ENCODE results near the gene KLK13. TPM values are rescaled to one million over a fixed set of nuclear protein-coding genes. Genes with fewer than 3 reads are reported as not detected.

KLK13 gene
- total and polyA plus RNA-seq, 9 donors = 0.21 TPM; not detected in 8

- Histone ChIP-seq H3K4me1 (ENCODE audit: control insufficient read depth, insufficient read depth, low read length) (no peaks in the 10 kb centered on the region), H3K36me3 (ENCODE audit: control insufficient read depth, insufficient read depth, low read length) (no peaks in the 10 kb centered on the region), H3K27ac (ENCODE audit: low read length) (no peak overlapping the region), H3K27me3 (ENCODE audit: control insufficient read depth, insufficient read depth, low read length) (no peaks in the 10 kb centered on the region), H3K9me3 (replicated peaks; ENCODE audit: control insufficient read depth, low read depth, low read length) (no peaks in the 10 kb centered on the region), H3K4me3 (ENCODE audit: low read length) (no peak overlapping the region)
- DNase-seq = no peak
- 72% methylated on average over 4 of the region's 8 CpGs for WGBS (ENCODE audit: insufficient coverage)
Observed at GRCh38 chr19:51093101-51093500, 28.2 kb upstream of the KLK13 start.

- H3K36me3 ChIP-seq (ENCODE audit: control insufficient read depth, insufficient read depth, low read length) = no peaks in the 10 kb centered on the region
- WGBS (ENCODE audit: insufficient coverage) = 65% methylated on average over 12 of the region's 16 CpGs
- no peak overlapping the region for H3K27ac ChIP-seq (ENCODE audit: low read length)
- no peak for DNase-seq
- no peaks in the 10 kb centered on the region for H3K9me3 ChIP-seq (replicated peaks; ENCODE audit: control insufficient read depth, low read depth, low read length)
- H3K27me3 ChIP-seq (ENCODE audit: control insufficient read depth, insufficient read depth, low read length) = no peaks in the 10 kb centered on the region
- no peak overlapping the region for H3K4me3 ChIP-seq (ENCODE audit: low read length)
- H3K4me1 ChIP-seq (ENCODE audit: control insufficient read depth, insufficient read depth, low read length) = no peaks in the 10 kb centered on the region
Observed at GRCh38 chr19:51091895-51092873, 27.3 kb upstream of the KLK13 start.

DNA sequence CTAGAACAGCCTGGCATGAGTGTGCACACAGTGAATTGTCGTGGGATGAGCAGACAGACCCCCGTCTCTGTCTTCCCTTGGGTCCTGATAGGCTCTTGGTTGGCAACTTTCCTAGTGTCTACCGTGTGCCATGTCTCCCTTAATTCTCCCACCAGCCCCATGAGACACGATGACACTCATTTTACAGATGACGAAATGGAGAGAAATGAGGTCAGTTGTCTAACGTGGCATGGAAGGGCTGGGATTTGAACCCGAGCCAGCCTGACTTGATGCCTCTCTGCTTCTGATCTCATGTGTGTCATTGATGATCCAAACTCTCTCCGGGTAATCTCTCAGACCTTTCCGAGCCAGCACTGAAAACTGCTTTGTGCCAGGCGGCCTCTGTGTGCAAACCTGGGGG lies 26.2 kb upstream of the KLK13 start:
- Histone ChIP-seq H3K4me1 (ENCODE audit: control insufficient read depth, insufficient read depth, low read length) (no peaks in the 10 kb centered on the region), H3K27ac (ENCODE audit: low read length) (no peak overlapping the region), H3K9me3 (replicated peaks; ENCODE audit: control insufficient read depth, low read depth, low read length) (no peaks in the 10 kb centered on the region), H3K27me3 (ENCODE audit: control insufficient read depth, insufficient read depth, low read length) (no peaks in the 10 kb centered on the region), H3K36me3 (ENCODE audit: control insufficient read depth, insufficient read depth, low read length) (no peaks in the 10 kb centered on the region), H3K4me3 (ENCODE audit: low read length) (no peak overlapping the region)
- WGBS (ENCODE audit: insufficient coverage) = 72% methylated on average over 10 of the region's 10 CpGs
- no peak for DNase-seq

GRCh38 chr19:51090471-51090870 lies 25.6 kb upstream of the KLK13 start:
- 48% methylated on average over 2 of the region's 8 CpGs for WGBS (ENCODE audit: insufficient coverage)
- no peak overlapping the region for H3K27ac ChIP-seq (ENCODE audit: low read length)

DNA sequence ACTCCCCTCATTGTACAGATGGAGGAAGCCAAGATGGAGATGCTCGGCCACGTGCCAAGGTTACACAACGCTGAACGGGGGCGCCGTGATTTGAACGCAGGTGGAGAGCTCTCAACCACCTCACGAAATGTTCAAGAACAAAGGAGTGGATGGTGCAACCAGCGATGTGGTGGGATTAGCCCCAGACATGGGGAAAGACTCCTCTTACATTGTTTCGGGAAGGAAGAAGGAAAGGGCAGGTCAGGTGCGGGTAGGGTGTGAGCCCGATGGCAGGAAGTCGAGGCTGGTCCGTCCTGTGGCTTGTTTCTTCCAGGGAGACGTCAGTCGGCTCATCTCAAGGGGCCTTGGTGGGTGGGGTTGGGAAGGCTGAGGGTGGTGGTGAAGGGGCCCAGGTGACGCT lies 24.9 kb upstream of the KLK13 start:
- WGBS (ENCODE audit: insufficient coverage) = 80% methylated on average over 13 of the region's 17 CpGs
- Histone ChIP-seq H3K27ac (ENCODE audit: low read length) (no peak overlapping the region), H3K27me3 (ENCODE audit: control insufficient read depth, insufficient read depth, low read length) (no peaks in the 10 kb centered on the region), H3K36me3 (ENCODE audit: control insufficient read depth, insufficient read depth, low read length) (no peaks in the 10 kb centered on the region), H3K4me1 (ENCODE audit: control insufficient read depth, insufficient read depth, low read length) (no peaks in the 10 kb centered on the region), H3K4me3 (ENCODE audit: low read length) (no peak overlapping the region), H3K9me3 (replicated peaks; ENCODE audit: control insufficient read depth, low read depth, low read length) (no peaks in the 10 kb centered on the region)
- DNase-seq = no peak

More at GRCh38 chr19:51090471-51090870, 25.6 kb upstream of the KLK13 start:
- no peaks in the 10 kb centered on the region for H3K36me3 ChIP-seq (ENCODE audit: control insufficient read depth, insufficient read depth, low read length)
- no peaks in the 10 kb centered on the region for H3K27me3 ChIP-seq (ENCODE audit: control insufficient read depth, insufficient read depth, low read length)
- H3K4me1 ChIP-seq (ENCODE audit: control insufficient read depth, insufficient read depth, low read length) = no peaks in the 10 kb centered on the region
- no peaks in the 10 kb centered on the region for H3K9me3 ChIP-seq (replicated peaks; ENCODE audit: control insufficient read depth, low read depth, low read length)
- DNase-seq = no peak
- H3K4me3 ChIP-seq (ENCODE audit: low read length) = no peak overlapping the region

- 69% methylated on average over 18 of the region's 18 CpGs for WGBS (ENCODE audit: insufficient coverage)
- Histone ChIP-seq H3K4me1 (ENCODE audit: control insufficient read depth, insufficient read depth, low read length) (no peaks in the 10 kb centered on the region), H3K4me3 (ENCODE audit: low read length) (no peak overlapping the region)
Observed at GRCh38 chr19:51086153-51086850, 21.4 kb upstream of the KLK13 start.

GRCh38 chr19:51084505-51084904 lies 19.6 kb upstream of the KLK13 start:
- no peaks in the 10 kb centered on the region for H3K36me3 ChIP-seq (ENCODE audit: control insufficient read depth, insufficient read depth, low read length)
- 51% methylated on average over 6 of the region's 7 CpGs for WGBS (ENCODE audit: insufficient coverage)
- no peak overlapping the region for H3K27ac ChIP-seq (ENCODE audit: low read length)
- DNase-seq = no peak
- peaks cover 4% of the 10 kb centered on the region for H3K27me3 ChIP-seq (ENCODE audit: control insufficient read depth, insufficient read depth, low read length)
- H3K4me1 ChIP-seq (ENCODE audit: control insufficient read depth, insufficient read depth, low read length) = no peaks in the 10 kb centered on the region
- no peak overlapping the region for H3K4me3 ChIP-seq (ENCODE audit: low read length)
- H3K9me3 ChIP-seq (replicated peaks; ENCODE audit: control insufficient read depth, low read depth, low read length) = no peaks in the 10 kb centered on the region

More at GRCh38 chr19:51086153-51086850, 21.4 kb upstream of the KLK13 start:
- Histone ChIP-seq H3K36me3 (ENCODE audit: control insufficient read depth, insufficient read depth, low read length) (no peaks in the 10 kb centered on the region), H3K27ac (ENCODE audit: low read length) (no peak overlapping the region), H3K9me3 (replicated peaks; ENCODE audit: control insufficient read depth, low read depth, low read length) (no peaks in the 10 kb centered on the region), H3K27me3 (ENCODE audit: control insufficient read depth, insufficient read depth, low read length) (peaks cover 4% of the 10 kb centered on the region)
- no peak for DNase-seq

- 71% methylated on average over 10 of the region's 14 CpGs for WGBS (ENCODE audit: insufficient coverage)
- no peaks in the 10 kb centered on the region for H3K36me3 ChIP-seq (ENCODE audit: control insufficient read depth, insufficient read depth, low read length)
- H3K4me1 ChIP-seq (ENCODE audit: control insufficient read depth, insufficient read depth, low read length) = no peaks in the 10 kb centered on the region
- H3K27ac ChIP-seq (ENCODE audit: low read length) = no peak overlapping the region
- no peak overlapping the region for H3K4me3 ChIP-seq (ENCODE audit: low read length)
- H3K27me3 ChIP-seq (ENCODE audit: control insufficient read depth, insufficient read depth, low read length) = peaks cover 4% of the 10 kb centered on the region
- H3K9me3 ChIP-seq (replicated peaks; ENCODE audit: control insufficient read depth, low read depth, low read length) = no peaks in the 10 kb centered on the region
- DNase-seq = no peak
Observed at GRCh38 chr19:51083783-51084182, 18.9 kb upstream of the KLK13 start.

DNA sequence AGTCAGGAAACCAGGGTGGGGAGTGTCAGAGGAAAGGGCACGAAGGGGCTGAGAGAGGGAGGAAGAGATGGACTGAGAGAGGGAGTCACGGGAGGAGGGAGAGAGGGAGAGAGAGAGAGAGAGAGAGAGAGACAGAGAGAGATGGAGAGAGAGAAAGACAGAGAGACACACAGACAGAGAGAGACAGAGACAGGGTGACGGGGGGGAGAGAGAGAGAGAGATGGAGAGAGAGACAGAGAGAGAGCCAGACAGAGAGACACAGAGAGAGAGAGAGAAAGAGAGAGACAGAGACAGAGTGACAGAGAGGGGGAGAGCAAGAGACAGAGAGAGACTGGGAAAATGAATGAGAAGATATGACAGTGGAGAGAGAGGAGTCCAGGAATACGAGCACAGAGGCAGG lies 18.3 kb upstream of the KLK13 start:
- DNase-seq = no peak
- H3K36me3 ChIP-seq (ENCODE audit: control insufficient read depth, insufficient read depth, low read length) = no peaks in the 10 kb centered on the region
- WGBS (ENCODE audit: insufficient coverage) = 25% methylated on average over 4 of the region's 4 CpGs
- no peak overlapping the region for H3K4me3 ChIP-seq (ENCODE audit: low read length)
- H3K4me1 ChIP-seq (ENCODE audit: control insufficient read depth, insufficient read depth, low read length) = no peaks in the 10 kb centered on the region
- H3K27me3 ChIP-seq (ENCODE audit: control insufficient read depth, insufficient read depth, low read length) = peaks cover 4% of the 10 kb centered on the region
- no peaks in the 10 kb centered on the region for H3K9me3 ChIP-seq (replicated peaks; ENCODE audit: control insufficient read depth, low read depth, low read length)
- no peak overlapping the region for H3K27ac ChIP-seq (ENCODE audit: low read length)

GRCh38 chr19:51082611-51083010 lies 17.7 kb upstream of the KLK13 start, which contains the start of gene KLK14:
Gene KLK14, minus strand, starts transcription at chr19:51082887. Its CDS starts 273 bp downstream, at chr19:51082614.
- H3K27ac ChIP-seq (ENCODE audit: low read length) = no peak within 1 kb of the TSS
- H3K9me3 ChIP-seq (replicated peaks; ENCODE audit: control insufficient read depth, low read depth, low read length) = no peaks in the 10 kb centered on the region
- peaks cover 4% of the 10 kb centered on the region for H3K27me3 ChIP-seq (ENCODE audit: control insufficient read depth, insufficient read depth, low read length)
- 45% methylated on average over 1 of the region's 7 CpGs for WGBS (ENCODE audit: insufficient coverage)
- H3K4me1 ChIP-seq (ENCODE audit: control insufficient read depth, insufficient read depth, low read length) = no peaks in the 10 kb centered on the region
- DNase-seq = no peak
- H3K36me3 ChIP-seq (ENCODE audit: control insufficient read depth, insufficient read depth, low read length) = no peaks in the 10 kb centered on the region
- H3K4me3 ChIP-seq (ENCODE audit: low read length) = no peak within 1 kb of the TSS

Data from muscle of leg (tissue), 11 donors.